GM19455 (cell line): ENCODE measurements around the gene DDR1.
"Not testable (repeated sequence)": the region's sequence is repeated elsewhere in the genome, so short reads cannot be mapped to it uniquely, and the experiment has no call there.

Experiments used
- ATAC-seq: cut with Tn5 transposase; IDR thresholded peaks from one replicate; pipeline ENCODE4 v1.9.1; 2021; ENCODE audit not compliant: unreplicated experiment

DDR1 gene

DNA sequence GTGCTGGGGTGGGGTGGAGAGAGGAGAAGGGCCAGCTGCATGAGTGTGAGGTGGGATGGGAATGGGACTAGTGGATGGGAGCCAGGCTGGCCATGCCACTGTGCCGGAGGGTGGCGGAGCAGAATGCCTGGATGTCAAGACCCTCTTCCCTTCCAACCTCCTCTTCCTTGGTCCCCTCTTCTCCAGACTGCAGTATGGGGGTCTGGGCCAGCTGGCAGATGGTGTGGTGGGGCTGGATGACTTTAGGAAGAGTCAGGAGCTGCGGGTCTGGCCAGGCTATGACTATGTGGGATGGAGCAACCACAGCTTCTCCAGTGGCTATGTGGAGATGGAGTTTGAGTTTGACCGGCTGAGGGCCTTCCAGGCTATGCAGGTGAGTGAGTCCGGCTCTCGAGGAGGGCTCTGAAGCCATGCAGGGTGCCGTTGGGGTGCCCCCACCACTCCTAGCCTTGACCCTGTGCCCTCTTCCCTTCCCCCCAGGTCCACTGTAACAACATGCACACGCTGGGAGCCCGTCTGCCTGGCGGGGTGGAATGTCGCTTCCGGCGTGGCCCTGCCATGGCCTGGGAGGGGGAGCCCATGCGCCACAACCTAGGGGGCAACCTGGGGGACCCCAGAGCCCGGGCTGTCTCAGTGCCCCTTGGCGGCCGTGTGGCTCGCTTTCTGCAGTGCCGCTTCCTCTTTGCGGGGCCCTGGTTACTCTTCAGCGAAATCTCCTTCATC, 7.7 kb downstream of the DDR1 start:
- ATAC-seq = no peak

DNA sequence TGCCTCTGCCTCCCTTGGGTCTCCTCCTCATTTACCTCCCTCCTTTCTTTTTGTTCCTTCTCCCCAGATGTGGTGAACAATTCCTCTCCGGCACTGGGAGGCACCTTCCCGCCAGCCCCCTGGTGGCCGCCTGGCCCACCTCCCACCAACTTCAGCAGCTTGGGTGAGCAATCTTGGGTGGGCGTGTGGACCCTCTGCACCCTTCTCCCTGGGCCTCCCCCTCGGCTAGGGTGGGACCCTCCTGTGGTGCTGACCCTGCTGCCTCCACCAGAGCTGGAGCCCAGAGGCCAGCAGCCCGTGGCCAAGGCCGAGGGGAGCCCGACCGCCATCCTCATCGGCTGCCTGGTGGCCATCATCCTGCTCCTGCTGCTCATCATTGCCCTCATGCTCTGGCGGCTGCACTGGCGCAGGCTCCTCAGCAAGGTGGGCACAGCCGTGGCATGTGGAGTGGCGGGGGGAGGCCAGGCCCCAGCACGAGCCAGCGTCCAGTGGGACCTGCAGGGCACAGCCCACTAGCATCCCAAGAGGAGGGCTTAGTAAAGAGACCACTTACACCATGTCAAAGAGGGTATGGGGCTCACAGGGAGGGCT, 8.8 kb downstream of the DDR1 start:
- ATAC-seq = no peak

DNA sequence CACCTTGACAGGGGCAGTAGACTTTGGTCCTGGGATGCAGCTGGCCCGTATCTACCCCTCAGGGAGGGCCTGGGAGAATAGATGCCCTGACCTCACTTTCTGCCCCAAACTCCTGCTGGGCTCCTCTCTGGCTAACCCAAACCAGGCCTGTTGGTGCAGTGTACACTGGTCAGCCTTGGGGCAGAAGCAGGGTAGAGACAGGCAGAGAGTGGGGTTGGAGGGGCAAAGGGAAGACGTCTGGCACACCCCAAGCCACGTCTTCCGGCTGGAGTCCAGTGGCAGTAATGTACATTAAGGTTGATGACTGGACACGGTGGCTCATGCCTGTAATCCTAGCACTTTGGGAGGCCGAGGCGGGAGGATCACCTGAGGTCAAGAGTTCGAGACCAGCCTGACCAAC, 9.3 kb downstream of the DDR1 start:
- no peak for ATAC-seq

DNA sequence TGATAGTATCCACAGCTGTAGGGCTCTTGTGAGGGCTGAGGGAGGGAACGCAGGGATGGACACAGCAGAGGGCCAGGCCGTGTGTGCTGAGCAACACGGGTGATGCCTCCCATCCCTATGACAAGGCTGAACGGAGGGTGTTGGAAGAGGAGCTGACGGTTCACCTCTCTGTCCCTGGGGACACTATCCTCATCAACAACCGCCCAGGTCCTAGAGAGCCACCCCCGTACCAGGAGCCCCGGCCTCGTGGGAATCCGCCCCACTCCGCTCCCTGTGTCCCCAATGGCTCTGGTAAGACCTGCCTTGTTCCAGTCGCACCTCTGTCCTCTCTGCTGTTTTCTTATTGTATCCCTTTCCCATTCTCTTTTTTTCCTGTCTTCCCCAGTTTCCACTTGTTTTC, 10.1 kb downstream of the DDR1 start:
- ATAC-seq = no peak

DNA sequence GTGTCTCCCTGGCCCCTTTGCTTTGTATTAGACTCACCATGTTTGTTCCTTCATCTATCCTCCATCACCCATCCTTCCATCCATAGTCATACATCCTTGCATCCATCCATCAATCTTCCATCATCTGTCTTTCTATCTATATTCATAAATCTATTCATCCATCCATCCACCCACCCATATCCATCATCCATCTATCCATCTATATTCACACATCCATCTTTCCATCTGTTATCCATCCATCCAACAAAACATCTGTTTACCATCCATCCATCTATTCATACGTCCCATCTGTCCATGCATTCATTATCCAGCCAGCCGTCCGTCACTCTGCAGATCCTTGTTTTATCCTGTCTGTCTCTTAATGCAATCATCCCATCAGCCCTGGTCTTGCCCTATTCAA, 10.6 kb downstream of the DDR1 start:
- no peak for ATAC-seq

DNA sequence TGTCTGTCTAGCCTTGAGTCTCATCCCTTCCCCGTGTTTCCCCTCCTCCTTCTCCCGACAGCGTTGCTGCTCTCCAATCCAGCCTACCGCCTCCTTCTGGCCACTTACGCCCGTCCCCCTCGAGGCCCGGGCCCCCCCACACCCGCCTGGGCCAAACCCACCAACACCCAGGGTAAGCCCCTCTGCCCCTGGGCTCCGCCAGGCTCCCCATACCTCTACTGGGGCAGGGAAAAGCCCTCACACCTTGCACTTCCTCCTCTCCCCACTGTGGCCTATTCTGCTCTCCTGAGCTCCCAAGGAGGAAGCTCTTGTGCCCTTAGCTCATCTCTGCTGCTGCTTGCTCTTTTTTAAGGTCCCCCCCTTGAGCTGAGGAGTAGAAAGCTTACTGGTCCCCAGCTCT, 11.0 kb downstream of the DDR1 start:
- ATAC-seq = no peak

DNA sequence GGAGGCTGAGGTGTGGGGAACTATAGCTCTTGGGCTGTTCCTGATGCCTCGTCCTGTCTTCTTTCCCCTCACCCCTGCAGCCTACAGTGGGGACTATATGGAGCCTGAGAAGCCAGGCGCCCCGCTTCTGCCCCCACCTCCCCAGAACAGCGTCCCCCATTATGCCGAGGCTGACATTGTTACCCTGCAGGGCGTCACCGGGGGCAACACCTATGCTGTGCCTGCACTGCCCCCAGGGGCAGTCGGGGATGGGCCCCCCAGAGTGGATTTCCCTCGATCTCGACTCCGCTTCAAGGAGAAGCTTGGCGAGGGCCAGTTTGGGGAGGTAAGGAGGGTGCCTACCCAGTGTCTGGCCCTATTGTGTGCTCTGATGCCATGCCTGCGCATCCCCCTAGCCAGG, 12.2 kb downstream of the DDR1 start:
- ATAC-seq = no peak

DNA sequence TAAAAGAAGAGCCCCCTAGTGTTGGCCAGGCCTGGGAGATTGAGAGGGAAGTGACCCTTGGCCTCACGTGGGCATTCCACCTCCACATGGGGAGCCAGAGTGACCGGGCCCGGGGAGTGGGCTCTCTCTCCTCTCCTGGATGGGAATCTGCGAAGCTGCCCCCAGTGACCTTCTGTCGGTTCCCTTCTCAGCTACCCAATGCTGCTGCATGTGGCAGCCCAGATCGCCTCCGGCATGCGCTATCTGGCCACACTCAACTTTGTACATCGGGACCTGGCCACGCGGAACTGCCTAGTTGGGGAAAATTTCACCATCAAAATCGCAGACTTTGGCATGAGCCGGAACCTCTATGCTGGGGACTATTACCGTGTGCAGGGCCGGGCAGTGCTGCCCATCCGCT, 13.6 kb downstream of the DDR1 start:
- no peak for ATAC-seq

DNA sequence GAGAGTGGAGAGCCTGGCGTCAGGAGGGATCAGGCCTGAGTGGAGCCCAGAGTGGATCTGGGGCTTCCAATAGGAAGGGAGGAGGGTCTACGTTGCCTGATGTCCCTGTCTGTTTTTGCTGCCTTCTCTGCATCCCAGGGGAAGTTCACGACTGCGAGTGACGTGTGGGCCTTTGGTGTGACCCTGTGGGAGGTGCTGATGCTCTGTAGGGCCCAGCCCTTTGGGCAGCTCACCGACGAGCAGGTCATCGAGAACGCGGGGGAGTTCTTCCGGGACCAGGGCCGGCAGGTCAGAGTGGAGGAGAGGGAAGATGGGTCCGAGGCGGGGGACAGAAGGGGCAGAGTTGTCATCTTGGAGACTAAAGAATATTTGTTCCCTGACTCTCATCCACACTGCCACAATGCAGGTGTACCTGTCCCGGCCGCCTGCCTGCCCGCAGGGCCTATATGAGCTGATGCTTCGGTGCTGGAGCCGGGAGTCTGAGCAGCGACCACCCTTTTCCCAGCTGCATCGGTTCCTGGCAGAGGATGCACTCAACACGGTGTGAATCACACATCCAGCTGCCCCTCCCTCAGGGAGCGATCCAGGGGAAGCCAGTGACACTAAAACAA, 14.5 kb downstream of the DDR1 start:
- no peak for ATAC-seq

DNA sequence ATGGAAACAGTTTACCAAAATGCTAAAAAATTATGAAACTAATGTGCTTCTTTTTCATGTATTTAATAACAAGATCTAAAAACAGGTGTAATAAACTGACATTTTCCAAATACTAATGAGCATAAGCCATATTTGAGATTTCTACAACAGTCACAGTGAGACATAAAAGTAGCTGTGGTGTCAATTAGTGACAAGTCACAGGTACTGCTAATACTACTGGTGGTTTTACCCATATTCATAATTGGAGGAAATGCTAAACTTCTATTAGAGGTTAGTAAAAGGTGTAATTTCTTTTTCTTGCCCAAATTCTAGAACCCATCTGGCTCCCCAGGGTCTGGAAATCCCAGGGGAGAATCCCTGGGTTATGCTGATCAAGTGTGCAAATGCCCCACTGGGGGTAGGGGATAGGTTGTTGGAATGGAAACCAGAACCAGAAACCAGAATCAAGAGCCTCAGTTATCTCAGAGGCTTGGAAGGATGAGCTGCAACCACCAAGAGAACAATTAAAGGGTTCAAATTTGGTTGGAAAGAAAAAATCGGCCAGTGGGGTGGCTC, 16.6 kb downstream of the DDR1 start:
- no peak for ATAC-seq

DNA sequence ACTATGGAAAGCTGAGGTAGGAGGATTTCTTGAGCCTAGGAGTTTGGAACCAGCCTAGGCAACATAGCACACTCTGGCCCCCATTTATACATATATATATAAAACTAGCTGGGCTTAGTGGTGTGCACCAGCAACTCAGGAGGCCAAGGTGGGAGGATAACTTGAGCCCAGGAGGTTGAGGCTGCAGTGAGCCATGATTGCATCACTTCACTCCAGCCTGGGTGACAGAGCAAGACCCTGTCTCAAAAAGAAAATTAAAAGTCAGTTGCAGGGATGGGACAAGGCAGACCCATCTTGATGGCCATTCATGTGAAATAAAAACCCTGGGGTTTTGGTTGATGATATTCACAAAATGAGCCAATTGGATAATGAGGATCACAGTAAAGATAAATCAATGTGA, 17.1 kb downstream of the DDR1 start:
- no peak for ATAC-seq

DNA sequence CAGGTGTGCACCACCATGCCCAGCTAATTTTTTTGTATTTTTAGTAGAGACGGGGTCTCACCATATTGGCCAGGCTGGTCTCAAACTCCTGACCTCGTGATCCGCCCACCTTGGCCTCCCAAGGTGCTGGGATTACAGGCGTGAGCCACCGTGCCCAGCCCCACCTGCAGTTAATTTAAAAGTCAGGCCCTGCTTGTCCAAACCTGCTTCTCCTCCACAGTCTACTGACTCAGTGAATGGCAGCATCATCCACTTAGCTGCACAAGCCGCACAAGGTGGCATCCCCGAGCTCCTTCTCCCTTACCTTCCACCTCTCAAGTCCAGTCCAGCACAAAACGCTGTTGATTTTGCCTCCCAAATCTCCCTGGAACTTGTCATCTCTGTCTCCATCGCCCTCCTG, 17.9 kb downstream of the DDR1 start:
- ATAC-seq = not testable (repeated sequence)

DNA sequence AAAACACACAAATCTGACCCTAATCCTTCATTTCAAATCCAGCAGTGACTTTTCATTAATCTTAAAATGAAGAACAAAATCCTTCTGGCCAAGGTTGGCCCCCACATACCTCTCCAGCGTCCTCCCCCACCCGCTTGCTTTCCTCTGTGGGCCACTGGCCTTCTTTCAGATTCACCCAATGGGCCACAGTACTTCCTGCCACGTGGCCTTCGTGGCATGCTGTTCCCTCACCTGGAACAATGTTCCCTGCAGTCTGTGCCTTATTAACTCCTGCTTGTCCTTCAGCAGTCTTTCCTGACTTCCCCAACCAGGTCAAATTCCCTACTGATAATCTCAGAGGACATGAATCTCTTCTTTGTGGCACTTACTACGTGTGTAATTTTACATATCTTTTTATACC, 18.4 kb downstream of the DDR1 start:
- ATAC-seq = no peak

DNA sequence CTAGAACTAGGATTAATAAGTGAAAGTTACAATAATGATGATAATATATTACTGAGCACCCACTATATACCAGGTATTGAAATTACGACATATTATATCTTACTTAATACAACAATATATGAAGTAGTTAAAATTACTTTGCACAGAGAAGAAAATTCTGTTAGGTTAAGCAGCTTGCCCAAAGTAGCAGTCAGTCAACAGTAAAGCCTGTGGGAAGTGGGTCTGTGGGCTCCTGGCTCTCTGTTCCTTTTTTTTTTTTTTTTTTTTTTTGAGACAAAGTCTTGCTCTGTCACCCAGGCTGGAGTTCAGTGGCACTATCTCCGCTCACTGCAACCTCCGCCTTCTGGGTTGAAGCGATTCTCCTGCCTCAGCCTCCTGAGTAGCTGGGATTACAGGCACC, 18.9 kb downstream of the DDR1 start:
- no peak for ATAC-seq

DNA sequence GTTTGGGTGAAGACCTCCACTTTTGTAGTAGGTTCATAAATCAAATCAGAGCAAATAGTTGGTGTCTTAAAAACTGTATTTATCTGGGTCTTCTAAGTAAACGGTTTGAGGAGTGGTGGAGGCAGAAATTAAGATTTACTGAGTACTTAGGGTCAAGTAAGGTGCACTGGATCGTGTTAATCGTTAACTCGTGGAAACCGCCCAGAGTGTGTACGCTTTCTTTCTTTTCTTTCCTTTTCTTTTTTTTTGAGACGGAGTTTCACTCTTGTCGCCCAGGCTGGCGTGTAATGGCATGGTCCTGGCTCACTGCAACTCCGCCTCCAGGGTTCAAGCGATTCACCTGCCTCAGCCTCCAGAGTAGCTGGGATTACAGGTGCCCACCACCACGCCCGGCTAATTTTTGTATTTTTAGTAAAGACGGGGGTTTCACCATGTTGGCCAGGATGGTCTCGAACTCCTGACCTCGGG, 23.0 kb downstream of the DDR1 start:
- ATAC-seq = not testable (repeated sequence)

DNA sequence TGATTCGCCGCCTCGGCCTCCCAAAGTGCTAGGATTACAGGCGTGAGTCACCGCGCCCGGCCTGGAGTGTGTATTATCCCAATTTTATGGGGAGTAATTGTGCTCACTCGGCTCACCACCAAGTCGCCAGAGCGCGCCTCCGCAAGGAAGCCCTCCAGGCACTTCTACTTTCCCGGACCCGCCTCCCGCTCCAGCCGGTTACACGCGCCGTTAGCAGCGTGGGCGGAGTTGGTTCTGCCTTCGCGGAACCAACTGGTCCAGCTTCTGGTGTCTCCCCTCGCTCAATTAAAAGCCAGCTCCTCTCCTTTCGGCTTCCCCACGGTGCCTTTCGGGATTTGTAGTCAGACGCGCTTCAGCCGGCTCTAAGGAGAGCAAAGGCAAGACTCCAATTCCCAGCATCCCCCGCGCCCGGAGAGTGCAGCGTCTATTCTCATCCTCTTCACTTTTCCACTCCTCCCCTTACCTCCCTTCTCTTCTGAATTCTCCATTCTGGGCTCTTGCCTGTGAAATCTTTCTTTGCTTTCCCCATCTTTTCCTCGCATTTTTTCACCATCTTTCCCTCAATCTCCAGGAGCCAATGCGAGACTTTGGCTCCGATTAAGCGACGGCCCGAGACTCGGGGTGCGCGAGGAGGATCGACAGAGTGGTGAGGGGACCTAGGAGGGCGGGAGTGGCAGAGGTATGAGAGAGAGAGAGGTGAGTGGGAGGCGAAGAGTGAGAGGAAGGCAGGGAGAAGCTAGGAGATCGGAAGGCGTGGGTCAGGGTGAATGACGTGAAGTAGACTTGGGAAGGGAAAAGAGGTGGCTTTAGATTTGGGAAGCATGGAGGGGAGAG, 23.7 kb downstream of the DDR1 start, which contains the start of gene GTF2H4:
Gene GTF2H4, plus strand, starts transcription at position 450 of the 834 bp plus-strand sequence.
- ATAC-seq = peak; percentile 95

DNA sequence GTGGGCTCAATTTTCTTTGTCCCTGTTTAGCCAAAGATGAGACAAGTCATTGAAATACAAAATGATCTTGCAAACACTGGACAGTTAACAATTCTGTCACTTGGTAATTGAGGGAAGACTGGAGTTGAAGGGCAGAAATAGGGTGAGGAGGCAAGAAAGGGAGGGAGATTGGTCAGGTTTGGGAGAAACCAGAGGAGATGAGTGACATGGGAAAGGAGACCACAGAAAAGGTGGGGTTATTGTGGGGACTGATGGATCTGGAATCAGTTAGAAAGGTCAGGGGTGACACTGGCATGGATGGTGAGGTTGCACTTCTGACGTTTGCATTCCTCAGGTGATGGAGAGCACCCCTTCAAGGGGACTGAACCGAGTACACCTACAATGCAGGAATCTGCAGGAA, 24.4 kb downstream of the DDR1 start:
- ATAC-seq = no peak

DNA sequence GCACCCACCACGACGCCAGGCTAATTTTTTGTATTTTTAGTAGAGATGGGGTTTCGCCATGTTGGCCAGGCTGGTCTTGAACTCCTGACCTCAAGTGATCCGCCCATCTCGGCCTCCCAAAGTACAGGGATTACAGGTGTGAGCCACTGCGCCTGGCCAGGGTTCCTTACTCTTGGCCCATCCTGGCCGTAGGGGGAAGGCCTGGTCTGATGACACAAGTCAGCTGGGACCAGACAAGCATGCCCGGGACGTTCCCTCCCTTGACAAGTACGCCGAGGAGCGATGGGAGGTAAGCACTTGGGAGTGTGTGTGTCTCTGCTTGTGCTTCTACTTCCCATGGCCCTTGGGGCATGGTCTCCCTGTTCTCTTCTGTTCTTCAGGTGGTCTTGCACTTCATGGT, 26.2 kb downstream of the DDR1 start:
- not testable (repeated sequence) for ATAC-seq

DNA sequence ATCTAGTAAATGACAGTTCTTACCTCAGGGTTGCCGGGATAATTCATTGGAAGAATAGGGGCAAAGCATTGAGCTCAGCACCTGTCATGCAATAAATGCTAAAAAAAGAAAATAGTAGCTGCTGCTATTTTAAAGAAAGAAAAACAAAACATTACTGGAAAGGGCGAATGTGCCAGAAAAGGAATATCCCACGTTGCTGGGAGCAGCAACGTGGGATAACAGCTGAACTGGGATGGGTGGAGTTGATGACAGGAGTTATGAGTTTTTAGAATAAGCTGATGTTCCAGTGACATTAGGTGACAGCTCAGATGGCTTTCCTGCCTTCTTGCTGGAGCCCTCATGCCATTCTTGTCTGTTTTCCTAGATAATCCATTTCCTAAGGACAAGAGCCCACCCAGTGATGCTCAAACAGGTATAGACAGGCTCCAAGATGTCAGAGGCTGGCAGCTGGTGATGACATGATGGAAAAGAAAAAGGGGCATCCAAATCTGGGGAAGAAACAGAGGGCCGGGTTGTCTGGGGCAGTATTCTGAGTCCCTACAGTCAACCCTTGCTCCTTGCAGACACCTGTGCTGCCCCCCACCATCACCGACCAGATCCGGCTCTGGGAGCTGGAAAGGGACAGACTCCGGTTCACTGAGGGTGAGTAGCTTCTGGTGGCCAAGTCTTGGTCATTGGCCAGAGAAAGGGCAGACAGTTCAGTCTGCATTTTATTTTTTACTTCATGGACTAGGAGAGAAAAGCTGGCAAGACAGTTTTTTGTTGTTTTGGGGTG, 28.6 kb downstream of the DDR1 start:
- ATAC-seq = no peak

DNA sequence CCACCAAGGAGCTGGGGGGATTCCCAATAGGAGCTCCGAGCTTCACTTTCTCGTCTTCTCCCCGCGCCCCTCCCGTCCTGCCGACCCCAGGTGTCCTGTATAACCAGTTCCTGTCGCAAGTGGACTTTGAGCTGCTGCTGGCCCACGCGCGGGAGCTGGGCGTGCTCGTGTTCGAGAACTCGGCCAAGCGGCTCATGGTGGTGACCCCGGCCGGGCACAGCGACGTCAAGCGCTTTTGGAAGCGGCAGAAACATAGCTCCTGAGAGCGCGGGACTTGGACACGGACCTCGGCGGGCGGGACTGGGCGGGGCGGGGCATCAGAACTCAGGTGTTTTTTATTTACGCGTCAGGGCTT, 29.4 kb downstream of the DDR1 start:
- ATAC-seq = peak; percentile 36
